Mammary epithelial cell (primary cell): ENCODE data around the gene TXNDC5.

Source experiments
- EZH2 ChIP-seq: IDR thresholded peaks from 2 replicates; pipeline ENCODE4 v1.6.1; 2012; ENCODE audit warnings: low read length, inconsistent platforms, borderline replicate concordance
- TF ChIP-seq, protein P1 (sequence below), 2 donors: IDR thresholded peaks in 1 of 2; conservative IDR thresholded peaks in 1 of 2; 2 replicates each; pipeline ENCODE4 v1.5.1; 2011 to 2012; ENCODE audit warnings: inconsistent platforms in 2 of 2, low read length in 2 of 2, mild to moderate bottlenecking in 2 of 2, control low read depth in 1 of 2, low read depth in 1 of 2; ENCODE audit not compliant: insufficient read depth in 1 of 2; ENCODE audit errors: extremely low read depth in 1 of 2

DNA sequence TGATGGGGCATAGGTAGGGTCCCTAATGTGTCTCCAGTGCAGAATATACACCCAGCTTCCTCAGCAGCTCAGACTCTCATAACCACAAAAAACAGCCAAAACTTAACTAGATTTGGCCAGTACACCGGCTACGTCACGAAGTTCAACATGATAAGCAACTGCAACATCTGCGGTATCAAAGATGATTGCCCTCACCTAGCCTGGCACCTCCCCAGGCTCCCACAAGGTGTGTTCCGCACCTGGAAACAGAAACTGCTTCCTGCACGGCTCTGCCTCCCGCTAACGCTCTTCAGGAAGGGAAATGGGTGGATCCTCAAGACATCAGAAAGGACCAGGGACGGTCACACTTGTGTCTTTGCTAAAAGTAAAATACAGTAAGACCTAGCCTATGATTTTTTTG, 9.5 kb downstream of the TXNDC5 start:
- TF ChIP-seq, protein P1, sequence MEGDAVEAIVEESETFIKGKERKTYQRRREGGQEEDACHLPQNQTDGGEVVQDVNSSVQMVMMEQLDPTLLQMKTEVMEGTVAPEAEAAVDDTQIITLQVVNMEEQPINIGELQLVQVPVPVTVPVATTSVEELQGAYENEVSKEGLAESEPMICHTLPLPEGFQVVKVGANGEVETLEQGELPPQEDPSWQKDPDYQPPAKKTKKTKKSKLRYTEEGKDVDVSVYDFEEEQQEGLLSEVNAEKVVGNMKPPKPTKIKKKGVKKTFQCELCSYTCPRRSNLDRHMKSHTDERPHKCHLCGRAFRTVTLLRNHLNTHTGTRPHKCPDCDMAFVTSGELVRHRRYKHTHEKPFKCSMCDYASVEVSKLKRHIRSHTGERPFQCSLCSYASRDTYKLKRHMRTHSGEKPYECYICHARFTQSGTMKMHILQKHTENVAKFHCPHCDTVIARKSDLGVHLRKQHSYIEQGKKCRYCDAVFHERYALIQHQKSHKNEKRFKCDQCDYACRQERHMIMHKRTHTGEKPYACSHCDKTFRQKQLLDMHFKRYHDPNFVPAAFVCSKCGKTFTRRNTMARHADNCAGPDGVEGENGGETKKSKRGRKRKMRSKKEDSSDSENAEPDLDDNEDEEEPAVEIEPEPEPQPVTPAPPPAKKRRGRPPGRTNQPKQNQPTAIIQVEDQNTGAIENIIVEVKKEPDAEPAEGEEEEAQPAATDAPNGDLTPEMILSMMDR (conservative IDR thresholded peaks at IDR 0.05 in 1 of 2, IDR thresholded peaks at IDR 0.05 in 1 of 2; ENCODE audit: extremely low read depth in 1 of 2, insufficient read depth in 1 of 2, low read depth in 1 of 2, low read length in 2 of 2), result no peak
- TF ChIP-seq EZH2, result no peak
